HG03159 (cell line): ENCODE results near the gene KIAA1217.

Experiments
- ATAC-seq: cut with Tn5 transposase; IDR thresholded peaks from one replicate; pipeline ENCODE4 v1.9.1; 2021; ENCODE audit warnings: mild to moderate bottlenecking, moderate library complexity; ENCODE audit not compliant: unreplicated experiment

KIAA1217 gene

DNA sequence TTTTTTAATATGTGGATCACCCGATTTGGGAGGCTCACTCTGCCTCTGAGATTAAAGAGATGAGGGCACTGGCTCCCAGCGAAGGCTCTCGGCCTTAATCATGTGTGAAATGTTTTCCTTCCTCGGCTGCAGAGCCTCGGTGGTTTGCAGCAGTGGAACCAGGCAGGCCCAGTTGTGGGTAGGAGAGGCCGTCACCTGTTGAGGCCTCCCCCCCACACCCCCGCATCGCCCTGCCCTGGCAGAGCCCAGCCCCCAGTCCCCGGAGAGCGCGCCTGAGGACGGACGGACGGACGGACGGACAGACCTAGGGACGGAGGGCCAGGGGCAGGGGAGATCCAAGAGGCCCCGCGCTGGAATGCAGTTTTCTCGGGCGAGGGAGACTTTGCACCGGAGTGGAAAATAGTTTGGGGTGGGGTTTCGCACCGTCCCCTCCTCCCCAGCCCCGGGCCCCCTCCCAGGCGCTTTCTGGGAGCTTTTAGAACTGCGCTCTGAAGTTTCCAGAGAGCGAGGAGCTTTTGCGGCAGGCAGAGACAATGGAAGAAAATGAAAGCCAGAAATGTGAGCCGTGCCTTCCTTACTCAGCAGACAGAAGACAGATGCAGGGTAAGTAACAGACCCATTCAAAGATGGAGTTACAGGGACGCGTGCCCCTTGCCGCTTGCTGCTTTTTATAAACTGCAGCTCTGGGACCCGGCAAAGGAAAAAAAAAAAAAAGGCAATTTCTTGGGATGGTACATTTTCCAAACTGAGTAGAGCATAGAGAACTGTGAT lies at the start of gene KIAA1217:
Gene KIAA1217, plus strand, starts transcription at position 478 of the 771 bp plus-strand sequence. Its CDS starts 56 bp downstream, at position 534.
- peak; percentile 37 for ATAC-seq

DNA sequence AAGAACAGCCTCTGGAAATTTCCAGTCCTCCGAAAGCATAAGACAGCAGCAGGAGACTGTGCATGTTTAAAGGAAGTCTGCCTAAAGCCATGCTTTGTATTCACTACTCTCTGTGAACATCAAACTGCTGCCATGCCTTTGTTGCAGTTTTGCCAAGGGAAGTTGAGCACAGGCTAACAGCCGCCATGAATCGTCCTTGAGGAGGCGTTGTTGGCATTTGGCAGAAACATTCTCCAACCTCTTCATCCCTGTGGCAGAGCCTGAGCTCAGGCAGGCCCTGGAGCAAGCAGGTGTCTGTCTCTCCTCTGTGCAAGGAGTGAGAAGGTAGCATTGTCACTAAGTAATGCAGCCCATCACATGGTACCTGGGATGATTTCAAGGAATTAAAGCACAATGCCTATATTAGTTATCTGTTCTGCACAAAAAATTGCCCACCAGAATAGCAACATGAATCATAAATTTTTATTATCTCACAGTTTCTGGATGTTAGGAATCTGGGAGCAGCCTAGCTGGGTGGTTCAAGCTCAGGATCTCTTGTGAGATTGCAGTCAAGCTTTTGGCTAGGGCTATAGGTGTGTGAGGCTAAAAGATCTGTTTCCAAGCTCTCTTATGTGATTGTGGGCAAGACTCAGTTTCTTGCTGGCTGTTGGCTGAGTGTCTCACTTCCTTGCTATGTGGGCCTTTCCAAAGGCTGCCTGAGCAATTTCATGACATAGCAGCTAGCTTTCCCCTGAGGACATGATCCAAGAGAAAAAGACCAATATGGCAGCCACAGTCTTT lies 46.5 kb upstream of the KIAA1217 start:
- ATAC-seq: no peak

- no peak for ATAC-seq
These were observed 45.5 kb upstream of the KIAA1217 start for GRCh38 chr10:24163485-24163884.

DNA sequence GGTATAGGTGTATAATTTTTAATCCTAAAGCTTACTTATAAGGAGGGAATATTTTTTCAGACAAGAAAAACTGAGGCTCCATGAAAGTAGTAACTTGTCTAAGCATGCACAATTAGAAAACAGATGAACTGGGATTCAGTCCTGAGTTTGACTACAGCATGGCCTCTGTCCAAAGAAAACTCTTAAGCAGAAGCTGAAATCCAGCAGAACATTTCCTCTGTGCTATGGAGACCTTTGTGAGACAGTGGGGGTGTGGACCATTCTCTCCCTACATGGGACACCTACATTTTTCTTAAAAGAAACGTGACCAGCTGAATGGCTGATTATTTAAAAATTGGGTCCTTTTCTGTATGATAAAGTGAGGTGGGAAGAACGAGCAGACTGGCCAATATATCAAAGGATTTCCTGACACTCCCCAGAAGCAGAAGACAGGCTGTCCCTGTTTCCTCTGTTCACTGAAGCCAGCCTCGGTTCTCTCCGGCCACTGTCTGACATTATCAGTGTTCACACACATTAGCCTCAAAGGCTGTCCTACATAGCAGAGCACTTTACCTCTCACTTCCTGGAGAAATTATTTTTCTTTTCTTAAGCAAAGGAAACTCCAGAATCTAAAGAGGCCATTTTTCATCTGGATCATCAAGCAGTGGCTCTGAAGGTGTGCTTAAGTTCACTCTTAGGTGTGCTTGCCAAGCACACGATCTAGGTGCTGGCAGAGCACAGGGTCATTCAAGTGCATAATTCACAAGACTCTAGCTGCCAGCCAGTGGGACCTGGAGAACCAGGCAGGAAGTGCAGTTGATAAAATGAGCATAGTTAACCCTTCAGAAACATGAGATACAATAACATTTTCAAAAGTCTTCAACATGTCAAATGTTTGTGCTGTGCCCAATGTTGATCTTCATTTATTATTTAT lies 40.4 kb upstream of the KIAA1217 start:
- ATAC-seq: no peak

- ATAC-seq: no peak
These were observed 38.7 kb upstream of the KIAA1217 start for GRCh38 chr10:24170199-24170598.

- ATAC-seq: no peak
These were observed 36.0 kb upstream of the KIAA1217 start for GRCh38 chr10:24172909-24173308.

DNA sequence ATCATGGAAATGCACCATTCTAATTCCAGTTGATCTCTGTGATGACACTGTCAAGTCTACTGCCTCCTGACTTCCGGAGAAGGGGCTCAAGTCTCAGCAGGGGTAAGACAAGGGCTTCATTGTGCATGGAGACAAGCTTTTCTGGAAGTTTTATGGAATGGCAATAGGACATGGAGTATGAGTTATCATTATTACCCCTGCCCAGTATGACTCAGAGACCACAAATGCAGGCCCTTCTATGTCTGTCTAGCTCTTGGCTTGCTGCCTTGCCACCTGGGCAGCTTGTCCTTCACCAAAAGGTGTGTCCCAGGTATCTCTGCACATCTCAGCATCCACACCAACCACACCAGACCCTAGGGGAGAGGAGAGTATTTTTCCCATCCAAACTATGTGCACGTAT lies 34.9 kb upstream of the KIAA1217 start:
- ATAC-seq: no peak

- no peak for ATAC-seq
These were observed 32.3 kb upstream of the KIAA1217 start for GRCh38 chr10:24176658-24177057.

- ATAC-seq: no peak
These were observed 31.3 kb upstream of the KIAA1217 start for GRCh38 chr10:24177636-24178035.

DNA sequence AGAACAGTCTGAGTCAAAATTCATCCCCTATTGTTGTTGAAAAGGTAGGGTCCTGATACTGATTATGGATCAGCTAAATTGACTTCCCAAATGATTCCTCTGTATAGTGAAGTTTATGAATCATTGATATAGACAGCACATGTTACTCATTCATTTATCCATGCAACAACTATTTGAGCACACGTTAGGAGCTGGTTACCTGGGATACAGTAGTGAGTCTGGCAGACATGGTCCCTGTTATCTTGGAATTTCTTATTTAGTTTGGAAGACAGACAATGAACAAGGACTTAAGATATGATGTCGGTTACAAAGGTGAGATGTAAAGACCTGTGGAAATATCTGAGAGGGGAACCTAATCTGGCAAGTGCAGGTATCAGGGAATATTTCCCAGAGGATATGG lies 28.0 kb upstream of the KIAA1217 start:
- no peak for ATAC-seq

GRCh38 chr10:24184455-24184854 lies 24.5 kb upstream of the KIAA1217 start:
- no peak for ATAC-seq

GRCh38 chr10:24193330-24193729 lies 15.6 kb upstream of the KIAA1217 start:
- no peak for ATAC-seq

GRCh38 chr10:24197263-24197662 lies 11.7 kb upstream of the KIAA1217 start:
- no peak for ATAC-seq

DNA sequence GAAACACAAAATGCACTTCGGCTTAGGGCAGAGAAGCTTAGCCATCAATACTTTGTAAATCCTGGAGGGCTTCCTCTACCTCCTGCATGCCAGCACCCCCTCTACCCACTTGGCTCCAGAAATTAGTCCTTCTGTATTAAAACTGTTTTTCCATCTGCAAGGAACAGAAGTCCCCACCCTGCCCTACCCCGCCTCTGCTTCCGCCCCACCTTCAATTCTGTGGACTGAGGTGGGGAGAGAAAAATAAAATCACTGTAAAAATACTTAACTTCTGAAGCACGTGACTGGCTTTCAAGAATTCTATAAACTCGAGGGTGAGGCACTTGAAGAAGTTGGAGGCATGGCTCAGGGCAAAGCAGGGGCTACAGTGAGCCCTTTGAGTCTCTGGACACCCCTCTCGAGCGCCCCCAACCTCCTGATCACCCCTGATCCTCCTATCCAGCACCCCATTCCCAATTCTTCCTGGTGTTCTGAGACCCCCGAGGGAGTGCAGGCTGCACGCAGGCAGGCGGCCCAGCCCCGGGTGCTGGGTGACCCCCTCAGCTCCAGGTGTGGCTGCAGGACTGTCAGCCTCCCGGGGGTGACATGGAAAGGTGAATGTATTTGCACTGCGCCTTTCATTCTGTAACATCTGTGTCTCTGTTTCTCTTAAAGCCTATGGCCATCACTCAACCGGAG lies 7.3 kb upstream of the KIAA1217 start:
- no peak for ATAC-seq

- ATAC-seq: no peak
These were observed 6.8 kb upstream of the KIAA1217 start for GRCh38 chr10:24202181-24202570.

DNA sequence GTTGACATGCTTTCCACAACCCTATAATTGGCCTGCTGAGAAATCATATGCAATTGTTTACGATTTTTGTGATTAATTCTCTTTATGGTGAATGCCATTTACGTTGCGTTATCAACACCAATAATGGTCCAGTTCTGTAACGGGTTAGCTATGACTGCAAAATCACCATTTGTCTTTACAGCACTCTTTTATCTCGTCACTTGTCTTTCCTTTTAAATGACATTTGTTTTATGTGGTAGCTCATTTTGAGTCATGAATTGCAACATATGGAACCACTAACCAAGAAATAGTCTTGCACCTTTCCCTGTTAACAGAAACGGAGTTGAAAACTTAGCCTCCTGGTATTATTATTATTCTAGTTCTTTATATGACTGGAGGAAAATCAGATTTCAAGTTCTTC lies 3.1 kb upstream of the KIAA1217 start:
- ATAC-seq: no peak

DNA sequence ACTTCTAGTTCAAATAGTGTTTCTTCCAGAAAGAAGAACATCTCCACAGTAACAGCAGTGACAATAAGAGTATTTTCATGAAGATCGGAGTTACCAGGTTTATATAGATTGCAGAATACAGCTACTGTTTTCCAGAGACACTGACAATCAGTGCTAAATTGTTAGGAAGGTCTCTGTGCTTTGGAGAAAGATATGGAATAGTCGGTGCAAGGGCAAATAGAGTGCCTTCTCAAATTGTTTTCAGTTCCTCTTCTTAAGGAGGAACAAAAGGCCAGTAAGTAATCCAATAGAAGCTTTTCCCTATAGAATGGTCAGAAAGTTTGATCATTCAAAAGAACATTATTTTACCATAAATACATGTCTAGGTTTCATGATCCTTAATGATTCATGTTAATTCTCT lies 2.6 kb upstream of the KIAA1217 start:
- ATAC-seq: no peak

- ATAC-seq: no peak
These were observed 2.0 kb upstream of the KIAA1217 start for GRCh38 chr10:24206926-24207325.

GRCh38 chr10:24207341-24207740 lies 1.6 kb upstream of the KIAA1217 start:
- no peak for ATAC-seq

GRCh38 chr10:24207781-24208611 lies 942 bp upstream of the KIAA1217 start:
- ATAC-seq: no peak
